K562 (cell line): ENCODE measurements around the gene DZIP3.

Experiments
- BCOR ChIP-seq: fragments of 450-650 bp; IDR thresholded peaks from 2 replicates; pipeline ENCODE4 v1.6.1; 2016
- BRCA1 ChIP-seq, 2 experiments: fragments of 450-650 bp in 1 of 2; sonication (generic) in 1 of 2; formaldehyde crosslinking in 1 of 2; IDR thresholded peaks; 2 replicates each; pipeline versions ENCODE4 v1.5.0 to v1.6.1; 2017 to 2020; ENCODE audit warnings: mild to moderate bottlenecking in 1 of 2, missing genetic modification reagents in 1 of 2
- CTCF ChIP-seq, 3 experiments: IDR thresholded peaks in 2 of 3; conservative IDR thresholded peaks in 1 of 3; 2 replicates each; pipeline ENCODE4 v1.5.1; 2011 to 2012; ENCODE audit warnings: low read length in 3 of 3, mild to moderate bottlenecking in 3 of 3, control low read depth in 2 of 3, improper control_type of control experiment in 1 of 3, inconsistent platforms in 1 of 3, low read depth in 1 of 3, mixed read lengths in 1 of 3, moderate library complexity in 1 of 3; ENCODE audit not compliant: insufficient read depth in 2 of 3
- EP300 ChIP-seq: IDR thresholded peaks from 2 replicates; pipeline ENCODE4 v1.6.1; 2012; ENCODE audit warnings: low read length, improper control_type of control experiment
- ILF3 ChIP-seq: fragments of 450-650 bp; IDR thresholded peaks from 2 replicates; pipeline ENCODE4 v1.6.1; 2018; ENCODE audit warnings: antibody characterized with exemption, mild to moderate bottlenecking, moderate library complexity, borderline replicate concordance
- KLF16 ChIP-seq: IDR thresholded peaks from 2 replicates; pipeline ENCODE4 v1.6.1; 2016; ENCODE audit warnings: antibody characterized with exemption
- MAX ChIP-seq: sonication (generic); formaldehyde crosslinking; IDR thresholded peaks from 2 replicates; pipeline ENCODE4 v1.9.0; 2022; ENCODE audit warnings: mild to moderate bottlenecking, missing genetic modification reagents
- POLR2A ChIP-seq: fragments of 450-650 bp; conservative IDR thresholded peaks from 2 replicates; pipeline ENCODE4 v1.6.1; 2016
- POLR2AphosphoS5 ChIP-seq: IDR thresholded peaks from 2 replicates; pipeline ENCODE4 v1.6.1; 2011; ENCODE audit warnings: mild to moderate bottlenecking, low read depth, low read length, moderate library complexity; ENCODE audit not compliant: control insufficient read depth, insufficient read depth
- RFX7 ChIP-seq: fragments of 250-450 bp; sonication (Bioruptor Pico); IDR thresholded peaks from 2 replicates; pipeline ENCODE4 v1.5.1; 2021; ENCODE audit warnings: mild to moderate bottlenecking
- TEAD2 ChIP-seq: fragments of 450-650 bp; IDR thresholded peaks from 2 replicates; pipeline ENCODE4 v1.6.1; 2016; ENCODE audit warnings: missing genetic modification characterization, control low read depth, missing compliant biosample characterization
- ZNF143 ChIP-seq: sonication (generic); formaldehyde crosslinking; IDR thresholded peaks from 2 replicates; pipeline ENCODE4 v1.9.0; 2022; ENCODE audit warnings: mild to moderate bottlenecking, missing genetic modification reagents
- ZNF263 ChIP-seq: sonication (generic); formaldehyde crosslinking; IDR thresholded peaks from 2 replicates; pipeline ENCODE4 v1.8.0; 2022; ENCODE audit warnings: mild to moderate bottlenecking, missing genetic modification reagents, borderline replicate concordance
- ZNF655 ChIP-seq: fragments of 250-450 bp; sonication (Bioruptor Pico); IDR thresholded peaks from 2 replicates; pipeline ENCODE4 v1.5.0; 2021

GRCh38 chr3:108602249-108602934 lies 12.9 kb downstream of the DZIP3 start:
- TF ChIP-seq POLR2A (no peak), ZNF263 (CRISPR knock-in tag) (no peak), ILF3 (no peak), CTCF (IDR thresholded peaks at IDR 0.05 in 2 of 3, conservative IDR thresholded peaks at IDR 0.05 in 1 of 3; ENCODE audit: insufficient read depth in 2 of 3, low read depth in 1 of 3, low read length in 3 of 3) (no peak), TEAD2 (tag) (no peak), BCOR (no peak), BRCA1 (IDR thresholded peaks at IDR 0.05) (no peak), BRCA1 (CRISPR knock-in tag; IDR thresholded peaks at IDR 0.05) (no peak), POLR2AphosphoS5 (no peak), ZNF143 (CRISPR knock-in tag) (no peak), RFX7 (CRISPR knock-in tag) (no peak), KLF16 (no peak), EP300 (no peak), MAX (CRISPR knock-in tag) (no peak), ZNF655 (CRISPR knock-in tag) (no peak)
